Type B pancreatic cell (in vitro differentiated cells): ENCODE data around the gene ZNF574. TPM values are rescaled to one million over a fixed set of nuclear protein-coding genes. Genes with fewer than 3 reads are reported as not detected.

Experiments used
- DNase-seq: peaks from one replicate; pipeline ENCODE4 v3.0.0; 2021; ENCODE audit warnings: mixed read lengths; ENCODE audit not compliant: unreplicated experiment; ENCODE audit errors: extremely low spot score
- H3K27ac Mint-ChIP-seq: 2 replicates; pipeline ENCODE4 v1.8.0; 2021; ENCODE audit warnings: mild to moderate bottlenecking, mixed read lengths
- H3K27me3 Mint-ChIP-seq: 2 replicates; pipeline ENCODE4 v1.8.0; 2021; ENCODE audit warnings: mixed read lengths
- H3K36me3 Mint-ChIP-seq: 2 replicates; pipeline ENCODE4 v1.8.0; 2021; ENCODE audit warnings: mixed read lengths
- H3K4me1 Mint-ChIP-seq: one replicate; pipeline ENCODE4 v1.8.0; 2021; ENCODE audit warnings: mixed read lengths; ENCODE audit not compliant: unreplicated experiment
- H3K4me3 Mint-ChIP-seq: 2 replicates; pipeline ENCODE4 v1.8.0; 2021; ENCODE audit warnings: mild to moderate bottlenecking, mixed read lengths
- H3K9me3 Mint-ChIP-seq: 2 replicates; pipeline ENCODE4 v1.8.0; 2021; ENCODE audit warnings: mixed read lengths
- total RNA-seq: library from RNA; stranded (reverse); gene quantifications from 2 replicates; pipeline ENCODE4 v1.2.1, GENCODE V29; 2021; ENCODE audit warnings: low replicate concordance
- TF ChIP-seq, protein P1 (sequence below): fragments of 200-600 bp; sonication (generic); conservative IDR thresholded peaks from 2 replicates; pipeline ENCODE4 v1.5.0; 2021; ENCODE audit warnings: antibody characterized with exemption, mild to moderate bottlenecking

The ZNF574 gene
- total RNA-seq, 1 donor from 2014 or later: 20.1 TPM

GRCh38 chr19:42079886-42080763 lies 4.2 kb downstream of the ZNF574 start:
- Mint-ChIP-seq H3K36me3 (peaks cover 31% of the 10 kb centered on the region), H3K9me3 (no peaks in the 10 kb centered on the region), H3K27me3 (no peaks in the 10 kb centered on the region), H3K4me1 (peaks cover 25% of the 10 kb centered on the region), H3K27ac (no peak overlapping the region), H3K4me3 (no peak overlapping the region)
- TF ChIP-seq, protein P1, sequence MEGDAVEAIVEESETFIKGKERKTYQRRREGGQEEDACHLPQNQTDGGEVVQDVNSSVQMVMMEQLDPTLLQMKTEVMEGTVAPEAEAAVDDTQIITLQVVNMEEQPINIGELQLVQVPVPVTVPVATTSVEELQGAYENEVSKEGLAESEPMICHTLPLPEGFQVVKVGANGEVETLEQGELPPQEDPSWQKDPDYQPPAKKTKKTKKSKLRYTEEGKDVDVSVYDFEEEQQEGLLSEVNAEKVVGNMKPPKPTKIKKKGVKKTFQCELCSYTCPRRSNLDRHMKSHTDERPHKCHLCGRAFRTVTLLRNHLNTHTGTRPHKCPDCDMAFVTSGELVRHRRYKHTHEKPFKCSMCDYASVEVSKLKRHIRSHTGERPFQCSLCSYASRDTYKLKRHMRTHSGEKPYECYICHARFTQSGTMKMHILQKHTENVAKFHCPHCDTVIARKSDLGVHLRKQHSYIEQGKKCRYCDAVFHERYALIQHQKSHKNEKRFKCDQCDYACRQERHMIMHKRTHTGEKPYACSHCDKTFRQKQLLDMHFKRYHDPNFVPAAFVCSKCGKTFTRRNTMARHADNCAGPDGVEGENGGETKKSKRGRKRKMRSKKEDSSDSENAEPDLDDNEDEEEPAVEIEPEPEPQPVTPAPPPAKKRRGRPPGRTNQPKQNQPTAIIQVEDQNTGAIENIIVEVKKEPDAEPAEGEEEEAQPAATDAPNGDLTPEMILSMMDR: no peak
- no peak for DNase-seq

- Mint-ChIP-seq H3K27me3 (no peaks in the 10 kb centered on the region), H3K9me3 (no peaks in the 10 kb centered on the region), H3K4me1 (peaks cover 18% of the 10 kb centered on the region), H3K4me3 (no peak overlapping the region), H3K36me3 (peaks cover 34% of the 10 kb centered on the region), H3K27ac (no peak overlapping the region)
- DNase-seq: no peak
- TF ChIP-seq, protein P1: no peak
Observed at GRCh38 chr19:42080764-42081375, 4.9 kb downstream of the ZNF574 start.

GRCh38 chr19:42081584-42082203 lies 5.7 kb downstream of the ZNF574 start:
- no peaks in the 10 kb centered on the region for H3K9me3 Mint-ChIP-seq
- H3K36me3 Mint-ChIP-seq: peaks cover 31% of the 10 kb centered on the region
- H3K27me3 Mint-ChIP-seq: no peaks in the 10 kb centered on the region
- TF ChIP-seq, protein P1: peak; percentile 62
- peaks cover 13% of the 10 kb centered on the region for H3K4me1 Mint-ChIP-seq
- DNase-seq: no peak
- peak overlapping the region; percentile 43 for H3K4me3 Mint-ChIP-seq
- H3K27ac Mint-ChIP-seq: peak overlapping the region; percentile 51

DNA sequence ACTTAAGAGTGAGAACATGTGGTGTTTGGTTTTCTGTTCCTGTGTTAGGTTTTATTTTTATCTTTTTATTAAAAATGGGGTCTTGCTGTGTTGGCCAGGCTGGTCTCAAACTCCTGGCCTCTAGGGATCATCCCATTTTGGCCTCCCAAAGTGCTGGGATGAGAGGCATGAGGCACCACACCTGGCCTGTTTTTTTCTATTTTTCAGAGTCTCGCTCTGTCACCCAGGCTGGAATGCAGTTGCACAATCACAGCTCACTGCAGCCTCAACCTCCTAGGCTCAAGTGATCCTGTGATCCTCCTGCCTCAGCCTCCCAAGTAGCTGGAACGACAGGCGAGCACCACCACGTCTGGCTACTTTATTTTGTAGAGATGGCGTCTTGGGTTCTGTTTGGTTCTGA lies 7.6 kb downstream of the ZNF574 start:
- Mint-ChIP-seq H3K27ac (no peak overlapping the region), H3K4me3 (no peak overlapping the region)

DNA sequence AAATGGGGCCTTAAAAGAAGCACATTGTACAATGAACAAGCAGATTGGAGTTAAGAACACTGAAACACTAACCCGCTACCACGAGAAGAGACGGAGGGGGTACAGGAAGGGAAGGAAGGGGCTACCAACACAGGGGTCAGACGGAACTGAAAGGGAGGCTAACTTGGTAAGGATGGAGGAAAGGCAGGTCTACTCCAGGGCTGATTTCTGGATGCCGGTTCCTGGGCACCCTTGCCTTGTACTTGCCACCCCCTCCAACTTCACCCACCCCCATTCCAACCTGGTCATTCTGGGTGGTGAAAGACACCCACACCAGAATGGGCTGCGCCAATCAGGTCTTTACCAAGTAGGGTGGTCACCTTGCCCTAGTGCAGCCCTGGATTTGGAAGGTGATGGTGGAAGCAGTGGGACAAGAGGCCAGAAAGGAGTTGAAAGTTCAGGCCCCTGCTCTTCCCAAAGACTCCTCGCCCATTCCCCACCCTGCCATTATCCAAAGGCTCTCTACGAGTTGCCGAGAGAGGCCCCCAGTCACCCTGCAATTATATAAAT lies 10.3 kb downstream of the ZNF574 start:
- Mint-ChIP-seq H3K27ac (no peak overlapping the region), H3K4me3 (no peak overlapping the region), H3K27me3 (no peaks in the 10 kb centered on the region), H3K9me3 (no peaks in the 10 kb centered on the region), H3K4me1 (peaks cover 3% of the 10 kb centered on the region), H3K36me3 (peaks cover 16% of the 10 kb centered on the region)
- DNase-seq: no peak
- TF ChIP-seq, protein P1: no peak

More for the DNA sequence above, 7.6 kb downstream of the ZNF574 start:
- peaks cover 17% of the 10 kb centered on the region for H3K36me3 Mint-ChIP-seq
- no peak for DNase-seq
- H3K4me1 Mint-ChIP-seq: peaks cover 3% of the 10 kb centered on the region
- H3K27me3 Mint-ChIP-seq: no peaks in the 10 kb centered on the region
- no peaks in the 10 kb centered on the region for H3K9me3 Mint-ChIP-seq
- TF ChIP-seq, protein P1: no peak
